ENCODE data around the gene CNDP1. TPM values are rescaled to one million over a fixed set of nuclear protein-coding genes. Genes with fewer than 3 reads are reported as not detected.

CNDP1 gene
- polyA plus RNA-seq, 2 donors, result 0.04 TPM; not detected in 1

GRCh38 chr18:74512321-74513053, 21.8 kb upstream of the CNDP1 start:
- Histone ChIP-seq H3K4me3 (ENCODE audit: low read depth in 1 of 2, low read length in 2 of 2) (no peak overlapping the region), H3K27me3 (ENCODE audit: control insufficient read depth in 1 of 2, insufficient read depth in 2 of 2, low read length in 2 of 2) (no peaks in the 10 kb centered on the region), H3K4me1 (ENCODE audit: control insufficient read depth in 2 of 2, insufficient read depth in 2 of 2, low read length in 1 of 2) (no peaks in the 10 kb centered on the region), H3K27ac (ENCODE audit: low read depth in 2 of 2, low read length in 1 of 2) (no peak overlapping the region), H3K36me3 (ENCODE audit: control insufficient read depth in 2 of 2, insufficient read depth in 2 of 2, low read length in 1 of 2) (peaks cover 31 to 78% of the 10 kb centered on the region in 2 donors), H3K9me3 (ENCODE audit: control insufficient read depth in 2 of 2, insufficient read depth in 1 of 2, low read depth in 1 of 2, low read length in 1 of 2) (no peaks in the 10 kb centered on the region)
- 93 to 95% methylated on average over 15 of the region's 15 CpGs for WGBS, 2 donors

GRCh38 chr18:74513149-74513882, 21.0 kb upstream of the CNDP1 start:
- H3K9me3 ChIP-seq (ENCODE audit: control insufficient read depth in 2 of 2, insufficient read depth in 1 of 2, low read depth in 1 of 2, low read length in 1 of 2), result no peaks in the 10 kb centered on the region
- H3K27me3 ChIP-seq (ENCODE audit: control insufficient read depth in 1 of 2, insufficient read depth in 2 of 2, low read length in 2 of 2), result no peaks in the 10 kb centered on the region
- WGBS, 2 donors, result 91 to 94% methylated on average over 26 to 27 of the region's 27 CpGs
- H3K4me3 ChIP-seq (ENCODE audit: low read depth in 1 of 2, low read length in 2 of 2), result no peak overlapping the region
- peaks cover 34 to 73% of the 10 kb centered on the region in 2 donors for H3K36me3 ChIP-seq (ENCODE audit: control insufficient read depth in 2 of 2, insufficient read depth in 2 of 2, low read length in 1 of 2)
- no peak overlapping the region for H3K27ac ChIP-seq (ENCODE audit: low read depth in 2 of 2, low read length in 1 of 2)
- H3K4me1 ChIP-seq (ENCODE audit: control insufficient read depth in 2 of 2, insufficient read depth in 2 of 2, low read length in 1 of 2), result no peaks in the 10 kb centered on the region

DNA sequence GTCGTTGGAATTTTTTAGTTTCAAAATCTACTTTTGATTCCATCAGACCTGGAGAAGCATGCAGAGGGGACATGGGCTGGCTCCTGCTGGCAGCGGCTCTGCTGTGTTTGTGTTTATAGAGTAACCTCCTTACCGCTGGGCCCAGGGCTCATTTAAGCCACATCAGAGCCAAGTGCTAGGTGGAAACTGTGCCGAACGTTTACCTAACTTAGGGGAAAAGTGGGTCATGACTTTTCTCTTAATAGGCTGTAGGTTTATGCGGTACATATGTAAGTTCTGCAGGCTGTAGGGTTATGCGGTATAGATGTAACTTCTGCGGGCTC, 20.5 kb upstream of the CNDP1 start:
- Histone ChIP-seq H3K9me3 (ENCODE audit: control insufficient read depth in 2 of 2, insufficient read depth in 1 of 2, low read depth in 1 of 2, low read length in 1 of 2) (no peaks in the 10 kb centered on the region), H3K4me1 (ENCODE audit: control insufficient read depth in 2 of 2, insufficient read depth in 2 of 2, low read length in 1 of 2) (no peaks in the 10 kb centered on the region), H3K4me3 (ENCODE audit: low read depth in 1 of 2, low read length in 2 of 2) (no peak overlapping the region), H3K36me3 (ENCODE audit: control insufficient read depth in 2 of 2, insufficient read depth in 2 of 2, low read length in 1 of 2) (peaks cover 38 to 75% of the 10 kb centered on the region in 2 donors), H3K27me3 (ENCODE audit: control insufficient read depth in 1 of 2, insufficient read depth in 2 of 2, low read length in 2 of 2) (no peaks in the 10 kb centered on the region), H3K27ac (ENCODE audit: low read depth in 2 of 2, low read length in 1 of 2) (no peak overlapping the region)
- 86 to 87% methylated on average over 8 of the region's 8 CpGs for WGBS, 2 donors

DNA sequence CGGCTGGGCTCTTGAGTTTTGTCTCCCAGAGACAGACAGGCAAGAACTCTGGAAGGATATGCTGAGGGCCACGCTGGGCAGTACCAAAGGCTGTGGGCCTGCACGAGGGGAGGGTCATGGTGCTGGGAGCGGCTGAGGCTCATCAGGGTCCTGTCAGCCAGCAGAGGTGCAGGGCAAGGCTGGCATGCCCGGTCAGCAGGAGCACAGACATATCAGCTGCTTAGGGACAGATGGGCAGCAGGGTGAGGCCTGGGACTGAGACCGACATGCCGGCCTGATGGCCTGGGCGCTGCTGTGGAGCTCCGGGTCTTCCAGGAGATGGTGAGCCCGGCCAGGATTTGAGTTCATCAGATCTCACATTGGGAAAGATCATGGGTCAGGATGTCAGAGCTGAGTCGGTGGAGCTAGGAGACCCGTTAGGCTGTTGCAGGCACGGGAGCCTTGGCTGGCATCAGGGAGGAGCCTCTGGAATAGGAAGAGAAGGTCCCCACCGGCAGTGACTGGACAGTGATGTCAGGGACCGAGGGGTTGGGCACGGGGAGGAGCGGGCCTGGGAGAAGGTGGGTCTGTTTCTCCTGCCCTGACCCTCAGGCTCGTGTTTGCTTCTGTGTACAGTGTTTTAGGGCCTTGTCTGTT, 19.3 kb upstream of the CNDP1 start:
- 92 to 94% methylated on average over 18 of the region's 18 CpGs for WGBS, 2 donors
- peaks cover 45 to 83% of the 10 kb centered on the region in 2 donors for H3K36me3 ChIP-seq (ENCODE audit: control insufficient read depth in 2 of 2, insufficient read depth in 2 of 2, low read length in 1 of 2)
- no peak overlapping the region for H3K4me3 ChIP-seq (ENCODE audit: low read depth in 1 of 2, low read length in 2 of 2)
- peaks cover 0 to 1% of the 10 kb centered on the region in 2 donors for H3K9me3 ChIP-seq (ENCODE audit: control insufficient read depth in 2 of 2, insufficient read depth in 1 of 2, low read depth in 1 of 2, low read length in 1 of 2)
- H3K27me3 ChIP-seq (ENCODE audit: control insufficient read depth in 1 of 2, insufficient read depth in 2 of 2, low read length in 2 of 2), result no peaks in the 10 kb centered on the region
- H3K27ac ChIP-seq (ENCODE audit: low read depth in 2 of 2, low read length in 1 of 2), result no peak overlapping the region
- no peaks in the 10 kb centered on the region for H3K4me1 ChIP-seq (ENCODE audit: control insufficient read depth in 2 of 2, insufficient read depth in 2 of 2, low read length in 1 of 2)

GRCh38 chr18:74515620-74516231, 18.6 kb upstream of the CNDP1 start:
- Histone ChIP-seq H3K27me3 (ENCODE audit: control insufficient read depth in 1 of 2, insufficient read depth in 2 of 2, low read length in 2 of 2) (no peaks in the 10 kb centered on the region), H3K27ac (ENCODE audit: low read depth in 2 of 2, low read length in 1 of 2) (no peak overlapping the region), H3K4me1 (ENCODE audit: control insufficient read depth in 2 of 2, insufficient read depth in 2 of 2, low read length in 1 of 2) (no peaks in the 10 kb centered on the region), H3K36me3 (ENCODE audit: control insufficient read depth in 2 of 2, insufficient read depth in 2 of 2, low read length in 1 of 2) (peaks cover 49 to 81% of the 10 kb centered on the region in 2 donors), H3K9me3 (ENCODE audit: control insufficient read depth in 2 of 2, insufficient read depth in 1 of 2, low read depth in 1 of 2, low read length in 1 of 2) (peaks cover 0 to 2% of the 10 kb centered on the region in 2 donors), H3K4me3 (ENCODE audit: low read depth in 1 of 2, low read length in 2 of 2) (no peak overlapping the region)
- WGBS, 2 donors, result 86 to 95% methylated on average over 13 of the region's 13 CpGs

GRCh38 chr18:74516271-74517235, 17.7 kb upstream of the CNDP1 start:
- no peaks in the 10 kb centered on the region for H3K4me1 ChIP-seq (ENCODE audit: control insufficient read depth in 2 of 2, insufficient read depth in 2 of 2, low read length in 1 of 2)
- H3K9me3 ChIP-seq (ENCODE audit: control insufficient read depth in 2 of 2, insufficient read depth in 1 of 2, low read depth in 1 of 2, low read length in 1 of 2), result peaks cover 0 to 2% of the 10 kb centered on the region in 2 donors
- no peak overlapping the region for H3K4me3 ChIP-seq (ENCODE audit: low read depth in 1 of 2, low read length in 2 of 2)
- H3K36me3 ChIP-seq (ENCODE audit: control insufficient read depth in 2 of 2, insufficient read depth in 2 of 2, low read length in 1 of 2), result peaks cover 47 to 77% of the 10 kb centered on the region in 2 donors
- H3K27ac ChIP-seq (ENCODE audit: low read depth in 2 of 2, low read length in 1 of 2), result no peak overlapping the region
- no peaks in the 10 kb centered on the region for H3K27me3 ChIP-seq (ENCODE audit: control insufficient read depth in 1 of 2, insufficient read depth in 2 of 2, low read length in 2 of 2)
- 95 to 96% methylated on average over 35 of the region's 35 CpGs for WGBS, 2 donors

DNA sequence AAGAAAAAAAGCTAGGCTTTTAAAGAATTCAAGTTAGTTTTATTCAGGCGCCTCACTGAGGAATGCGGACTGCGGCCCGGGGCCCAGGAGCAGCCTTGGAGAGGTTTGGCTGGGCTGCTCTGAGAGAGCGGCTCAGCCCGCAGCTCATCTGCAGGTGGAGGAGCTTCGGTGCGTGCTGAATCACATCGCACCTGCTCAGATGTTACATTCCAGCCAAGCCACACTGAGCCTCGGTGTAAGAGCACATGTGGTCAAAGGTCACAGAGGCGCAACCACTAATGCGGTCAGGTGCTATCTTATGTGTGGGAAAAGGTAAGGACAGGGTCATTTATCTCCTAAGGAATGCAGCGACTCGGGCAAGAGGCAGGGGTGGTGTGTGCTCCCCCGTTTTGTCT, 17.1 kb upstream of the CNDP1 start:
- Histone ChIP-seq H3K4me3 (ENCODE audit: low read depth in 1 of 2, low read length in 2 of 2) (no peak overlapping the region), H3K27ac (ENCODE audit: low read depth in 2 of 2, low read length in 1 of 2) (no peak overlapping the region), H3K27me3 (ENCODE audit: control insufficient read depth in 1 of 2, insufficient read depth in 2 of 2, low read length in 2 of 2) (no peaks in the 10 kb centered on the region), H3K4me1 (ENCODE audit: control insufficient read depth in 2 of 2, insufficient read depth in 2 of 2, low read length in 1 of 2) (no peaks in the 10 kb centered on the region), H3K9me3 (ENCODE audit: control insufficient read depth in 2 of 2, insufficient read depth in 1 of 2, low read depth in 1 of 2, low read length in 1 of 2) (peaks cover 0 to 2% of the 10 kb centered on the region in 2 donors), H3K36me3 (ENCODE audit: control insufficient read depth in 2 of 2, insufficient read depth in 2 of 2, low read length in 1 of 2) (peaks cover 47 to 72% of the 10 kb centered on the region in 2 donors)
- 75 to 87% methylated on average over 15 of the region's 15 CpGs for WGBS, 2 donors

DNA sequence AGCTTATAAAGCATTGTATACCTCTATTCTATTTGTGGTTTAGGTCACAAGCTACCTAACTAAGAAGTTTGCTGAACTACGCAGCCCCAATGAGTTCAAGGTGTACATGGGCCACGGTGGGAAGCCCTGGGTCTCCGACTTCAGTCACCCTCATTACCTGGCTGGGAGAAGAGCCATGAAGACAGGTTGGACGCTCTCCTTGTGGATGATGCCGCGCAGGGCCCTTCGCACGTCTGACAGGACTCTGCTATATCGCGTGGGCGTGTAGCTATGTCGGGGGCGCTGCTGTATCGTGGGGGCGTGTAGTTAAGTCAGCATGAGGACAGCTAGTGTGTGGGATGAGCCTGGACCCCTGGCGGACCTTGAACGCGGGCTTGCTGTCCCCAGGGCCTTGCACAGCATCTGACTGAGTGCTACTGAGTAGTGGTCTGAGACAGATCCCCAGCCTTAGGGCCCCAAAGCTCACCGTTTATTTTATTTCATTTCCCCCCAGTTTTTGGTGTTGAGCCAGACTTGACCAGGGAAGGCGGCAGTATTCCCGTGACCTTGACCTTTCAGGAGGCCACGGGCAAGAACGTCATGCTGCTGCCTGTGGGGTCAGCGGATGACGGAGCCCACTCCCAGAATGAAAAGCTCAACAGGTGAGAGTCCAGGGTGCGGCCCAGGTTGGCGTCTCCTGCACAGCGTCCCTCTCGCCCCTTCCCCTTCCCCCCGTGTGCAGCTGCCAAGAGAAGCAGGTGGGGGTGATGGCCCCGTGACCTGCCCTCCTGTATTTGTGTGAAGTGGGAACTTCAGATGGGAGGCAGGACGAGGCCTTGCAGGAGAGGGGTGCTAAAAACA, 15.6 kb upstream of the CNDP1 start:
- WGBS, 2 donors, result 84 to 87% methylated on average over 32 of the region's 32 CpGs
- H3K27me3 ChIP-seq (ENCODE audit: control insufficient read depth in 1 of 2, insufficient read depth in 2 of 2, low read length in 2 of 2), result no peaks in the 10 kb centered on the region
- H3K36me3 ChIP-seq (ENCODE audit: control insufficient read depth in 2 of 2, insufficient read depth in 2 of 2, low read length in 1 of 2), result peaks cover 36 to 57% of the 10 kb centered on the region in 2 donors
- peaks cover 0 to 2% of the 10 kb centered on the region in 2 donors for H3K9me3 ChIP-seq (ENCODE audit: control insufficient read depth in 2 of 2, insufficient read depth in 1 of 2, low read depth in 1 of 2, low read length in 1 of 2)
- no peak overlapping the region for H3K4me3 ChIP-seq (ENCODE audit: low read depth in 1 of 2, low read length in 2 of 2)
- H3K27ac ChIP-seq (ENCODE audit: low read depth in 2 of 2, low read length in 1 of 2), result no peak overlapping the region
- no peaks in the 10 kb centered on the region for H3K4me1 ChIP-seq (ENCODE audit: control insufficient read depth in 2 of 2, insufficient read depth in 2 of 2, low read length in 1 of 2)
